ENCODE results near the gene NRGN.

NRGN gene

DNA sequence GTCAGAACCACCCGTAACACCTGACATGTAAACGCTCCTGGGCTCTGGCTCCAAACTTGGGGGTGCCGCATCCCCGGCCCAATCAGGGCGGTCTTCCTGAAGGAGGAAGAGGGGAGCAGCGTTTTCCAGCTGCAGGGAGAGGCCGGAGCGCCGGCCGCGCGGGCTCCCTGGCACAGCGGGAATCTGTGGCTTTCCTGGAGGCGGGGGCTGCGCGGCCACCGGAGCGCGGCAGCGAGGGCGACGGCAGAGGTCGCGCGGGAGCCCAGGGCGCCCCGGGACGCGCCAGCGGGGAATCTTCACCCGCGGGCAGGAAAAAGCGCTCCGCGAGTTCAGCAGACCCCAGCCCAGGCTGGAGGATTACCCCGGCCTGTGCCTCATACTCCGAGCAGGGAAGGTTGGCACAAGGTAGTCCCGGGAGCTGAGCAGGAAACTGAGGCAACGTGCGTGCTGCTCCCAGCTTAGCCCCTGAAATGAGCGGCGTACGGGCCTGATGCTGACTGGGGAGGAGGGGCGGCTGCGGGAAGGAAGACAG is 22.9 kb downstream of the NRGN start:
- H3K4me3 ChIP-seq (ENCODE audit: low read length), result peak overlapping the region; percentile 15
- H3K79me1 ChIP-seq (ENCODE audit: low read length), result no peaks in the 10 kb centered on the region
- H3K79me2 ChIP-seq (ENCODE audit: control insufficient read depth, insufficient read depth, low read length), result no peaks in the 10 kb centered on the region
- no peak overlapping the region for H2AK5ac ChIP-seq (ENCODE audit: low read length)
- H3K4me1 ChIP-seq (ENCODE audit: control insufficient read depth, low read depth, low read length), result peaks cover 3% of the 10 kb centered on the region
- peaks cover 1% of the 10 kb centered on the region for H3K36me3 ChIP-seq (ENCODE audit: control insufficient read depth, insufficient read depth, low read length)
- no peak for DNase-seq
- H3K9ac ChIP-seq (ENCODE audit: low read length), result peak overlapping the region; percentile 63
- peaks cover 39% of the 10 kb centered on the region for H3K27me3 ChIP-seq (ENCODE audit: insufficient read depth, low read length, poor library complexity)
- peak overlapping the region; percentile 76 for H3K56ac ChIP-seq (ENCODE audit: low read length)
- no peak overlapping the region for H2BK15ac ChIP-seq (replicated peaks; ENCODE audit: low read depth)
- no peak overlapping the region for H4K5ac ChIP-seq (ENCODE audit: low read length)
- no peak overlapping the region for H3K27ac ChIP-seq (ENCODE audit: low read depth, low read length)
- H2BK120ac ChIP-seq (ENCODE audit: low read depth, low read length), result no peak overlapping the region
- no peak overlapping the region for H3K4ac ChIP-seq (ENCODE audit: low read depth, low read length)
- no peak overlapping the region for H4K8ac ChIP-seq (ENCODE audit: low read depth, low read length)
- H3K18ac ChIP-seq (ENCODE audit: low read length), result no peak overlapping the region
- H3K23ac ChIP-seq (ENCODE audit: low read length), result no peak overlapping the region
- no peak overlapping the region for H2BK5ac ChIP-seq (ENCODE audit: low read length)
- no CpG with 5 or more reads among the region's 45 CpGs for WGBS (ENCODE audit: extremely low coverage, insufficient coverage, low lambda C conversion rate)
- H3K4me2 ChIP-seq (ENCODE audit: low read length), result peak overlapping the region; percentile 49

DNA sequence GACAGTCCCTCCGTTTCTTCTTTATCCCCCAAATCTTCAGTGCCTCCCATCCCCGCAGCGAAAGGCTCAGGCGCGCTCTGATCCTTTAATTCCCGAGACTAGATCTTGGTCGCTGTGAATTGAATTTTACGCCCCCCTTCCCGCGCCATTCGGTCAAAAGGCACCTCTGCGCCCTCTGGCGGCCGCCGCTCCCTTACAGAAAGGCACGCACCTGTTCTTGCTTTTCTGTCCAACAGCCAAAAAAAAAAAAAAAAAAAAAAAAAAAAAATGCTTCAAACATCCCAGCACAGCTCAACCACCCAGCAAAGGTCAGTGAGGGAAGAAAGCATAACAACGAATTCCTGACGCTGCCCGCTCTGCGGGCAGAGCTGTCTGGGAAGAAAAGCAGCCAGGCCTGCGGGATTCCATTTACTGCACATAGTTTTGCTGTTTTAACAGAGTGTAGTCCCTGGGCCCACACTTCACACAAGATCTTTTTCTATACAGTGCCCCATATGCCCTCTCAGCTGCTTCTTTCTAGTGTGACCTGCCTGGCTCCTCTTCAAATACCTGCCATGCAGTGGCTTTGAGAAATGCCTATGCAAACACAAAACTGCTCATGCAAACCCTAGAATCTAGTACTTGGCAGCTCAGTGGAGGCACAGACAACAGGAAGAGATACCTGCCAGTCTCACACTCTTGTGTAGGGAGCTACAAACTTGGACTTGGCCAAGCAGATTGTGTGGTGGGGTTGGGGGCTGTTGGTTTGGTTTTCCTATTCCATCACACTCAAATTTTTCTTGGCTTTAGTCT is 23.6 kb downstream of the NRGN start:
- peaks cover 1% of the 10 kb centered on the region for H3K36me3 ChIP-seq (ENCODE audit: control insufficient read depth, insufficient read depth, low read length)

DNA sequence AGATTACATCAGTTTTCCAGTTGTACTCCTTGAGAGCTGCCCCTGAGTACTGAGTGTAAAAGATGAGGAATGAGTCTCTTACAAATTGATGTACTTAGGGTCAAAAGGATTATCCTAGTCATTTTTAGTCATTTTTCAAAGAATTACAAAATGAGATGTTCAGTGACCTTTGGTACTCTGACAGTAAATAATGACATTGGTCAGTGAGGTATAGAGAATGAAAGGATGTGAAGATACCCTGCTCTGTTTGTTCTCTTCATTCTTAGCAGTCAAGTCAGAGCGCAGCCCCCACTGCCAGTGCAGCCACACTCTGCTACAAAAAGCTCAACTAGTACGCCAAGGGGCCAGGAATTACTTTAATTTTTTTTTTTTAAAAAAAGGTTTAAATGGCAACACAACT is 26.4 kb downstream of the NRGN start:
- Histone ChIP-seq H2BK5ac (ENCODE audit: low read length) (no peak overlapping the region), H3K79me1 (ENCODE audit: low read length) (no peaks in the 10 kb centered on the region), H3K4ac (ENCODE audit: low read depth, low read length) (no peak overlapping the region), H3K56ac (ENCODE audit: low read length) (no peak overlapping the region), H3K36me3 (ENCODE audit: control insufficient read depth, insufficient read depth, low read length) (peaks cover 3% of the 10 kb centered on the region), H2BK15ac (replicated peaks; ENCODE audit: low read depth) (no peak overlapping the region), H3K18ac (ENCODE audit: low read length) (no peak overlapping the region), H3K4me3 (ENCODE audit: low read length) (no peak overlapping the region), H3K4me1 (ENCODE audit: control insufficient read depth, low read depth, low read length) (peaks cover 2% of the 10 kb centered on the region), H3K27ac (ENCODE audit: low read depth, low read length) (no peak overlapping the region), H3K79me2 (ENCODE audit: control insufficient read depth, insufficient read depth, low read length) (no peaks in the 10 kb centered on the region), H3K27me3 (ENCODE audit: insufficient read depth, low read length, poor library complexity) (peaks cover 8% of the 10 kb centered on the region), H2BK120ac (ENCODE audit: low read depth, low read length) (no peak overlapping the region), H3K23ac (ENCODE audit: low read length) (no peak overlapping the region), H2AK5ac (ENCODE audit: low read length) (no peak overlapping the region), H3K9ac (ENCODE audit: low read length) (no peak overlapping the region), H3K4me2 (ENCODE audit: low read length) (no peak overlapping the region), H4K8ac (ENCODE audit: low read depth, low read length) (no peak overlapping the region), H4K5ac (ENCODE audit: low read length) (no peak overlapping the region)
- no peak for DNase-seq
- no CpG with 5 or more reads among the region's 2 CpGs for WGBS (ENCODE audit: extremely low coverage, insufficient coverage, low lambda C conversion rate)

More for the DNA sequence above, 23.6 kb downstream of the NRGN start:
- H4K5ac ChIP-seq (ENCODE audit: low read length), result no peak overlapping the region
- peaks cover 34% of the 10 kb centered on the region for H3K27me3 ChIP-seq (ENCODE audit: insufficient read depth, low read length, poor library complexity)
- DNase-seq, result peak; percentile 85
- no peak overlapping the region for H4K8ac ChIP-seq (ENCODE audit: low read depth, low read length)
- no CpG with 5 or more reads among the region's 21 CpGs for WGBS (ENCODE audit: extremely low coverage, insufficient coverage, low lambda C conversion rate)
- H3K9ac ChIP-seq (ENCODE audit: low read length), result peak overlapping the region; percentile 63
- H2AK5ac ChIP-seq (ENCODE audit: low read length), result no peak overlapping the region
- no peak overlapping the region for H3K27ac ChIP-seq (ENCODE audit: low read depth, low read length)
- H3K23ac ChIP-seq (ENCODE audit: low read length), result no peak overlapping the region
- no peak overlapping the region for H2BK15ac ChIP-seq (replicated peaks; ENCODE audit: low read depth)
- peak overlapping the region; percentile 49 for H3K4me2 ChIP-seq (ENCODE audit: low read length)
- peak overlapping the region; percentile 76 for H3K56ac ChIP-seq (ENCODE audit: low read length)
- no peak overlapping the region for H2BK120ac ChIP-seq (ENCODE audit: low read depth, low read length)
- H3K4ac ChIP-seq (ENCODE audit: low read depth, low read length), result no peak overlapping the region
- H2BK5ac ChIP-seq (ENCODE audit: low read length), result no peak overlapping the region
- H3K79me2 ChIP-seq (ENCODE audit: control insufficient read depth, insufficient read depth, low read length), result no peaks in the 10 kb centered on the region
- H3K4me3 ChIP-seq (ENCODE audit: low read length), result no peak overlapping the region
- peaks cover 3% of the 10 kb centered on the region for H3K4me1 ChIP-seq (ENCODE audit: control insufficient read depth, low read depth, low read length)
- H3K18ac ChIP-seq (ENCODE audit: low read length), result no peak overlapping the region
- H3K79me1 ChIP-seq (ENCODE audit: low read length), result no peaks in the 10 kb centered on the region

DNA sequence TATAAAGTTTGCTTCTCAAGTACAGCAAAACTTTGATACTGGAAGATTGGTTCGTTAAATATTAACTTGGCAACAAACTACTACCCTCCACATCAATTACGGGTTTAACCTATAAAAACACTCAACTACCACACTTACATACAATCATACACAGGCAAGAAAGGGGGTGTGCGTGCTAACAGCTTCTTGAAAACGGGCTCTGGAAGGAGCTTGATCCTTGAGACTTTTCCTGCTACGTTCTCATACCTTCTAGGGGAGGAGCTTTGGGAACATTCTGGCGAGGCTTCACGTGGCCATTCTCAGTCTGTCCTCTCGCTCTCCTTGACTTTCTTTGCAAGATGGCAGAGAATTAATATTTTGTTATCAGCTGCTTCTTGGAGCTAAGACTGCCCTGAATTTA is 29.2 kb downstream of the NRGN start:
- Histone ChIP-seq H4K8ac (ENCODE audit: low read depth, low read length) (no peak overlapping the region), H3K56ac (ENCODE audit: low read length) (no peak overlapping the region), H3K27ac (ENCODE audit: low read depth, low read length) (no peak overlapping the region), H3K79me1 (ENCODE audit: low read length) (no peaks in the 10 kb centered on the region), H4K5ac (ENCODE audit: low read length) (no peak overlapping the region), H2AK5ac (ENCODE audit: low read length) (no peak overlapping the region), H3K4ac (ENCODE audit: low read depth, low read length) (no peak overlapping the region), H3K79me2 (ENCODE audit: control insufficient read depth, insufficient read depth, low read length) (no peaks in the 10 kb centered on the region), H3K4me2 (ENCODE audit: low read length) (no peak overlapping the region), H2BK15ac (replicated peaks; ENCODE audit: low read depth) (no peak overlapping the region), H3K4me3 (ENCODE audit: low read length) (no peak overlapping the region), H3K27me3 (ENCODE audit: insufficient read depth, low read length, poor library complexity) (no peaks in the 10 kb centered on the region), H3K36me3 (ENCODE audit: control insufficient read depth, insufficient read depth, low read length) (peaks cover 3% of the 10 kb centered on the region), H3K4me1 (ENCODE audit: control insufficient read depth, low read depth, low read length) (no peaks in the 10 kb centered on the region), H3K18ac (ENCODE audit: low read length) (no peak overlapping the region), H2BK5ac (ENCODE audit: low read length) (no peak overlapping the region), H2BK120ac (ENCODE audit: low read depth, low read length) (no peak overlapping the region), H3K9ac (ENCODE audit: low read length) (no peak overlapping the region), H3K23ac (ENCODE audit: low read length) (no peak overlapping the region)
- WGBS (ENCODE audit: extremely low coverage, insufficient coverage, low lambda C conversion rate), result no CpG with 5 or more reads among the region's 8 CpGs
- DNase-seq, result no peak

DNA sequence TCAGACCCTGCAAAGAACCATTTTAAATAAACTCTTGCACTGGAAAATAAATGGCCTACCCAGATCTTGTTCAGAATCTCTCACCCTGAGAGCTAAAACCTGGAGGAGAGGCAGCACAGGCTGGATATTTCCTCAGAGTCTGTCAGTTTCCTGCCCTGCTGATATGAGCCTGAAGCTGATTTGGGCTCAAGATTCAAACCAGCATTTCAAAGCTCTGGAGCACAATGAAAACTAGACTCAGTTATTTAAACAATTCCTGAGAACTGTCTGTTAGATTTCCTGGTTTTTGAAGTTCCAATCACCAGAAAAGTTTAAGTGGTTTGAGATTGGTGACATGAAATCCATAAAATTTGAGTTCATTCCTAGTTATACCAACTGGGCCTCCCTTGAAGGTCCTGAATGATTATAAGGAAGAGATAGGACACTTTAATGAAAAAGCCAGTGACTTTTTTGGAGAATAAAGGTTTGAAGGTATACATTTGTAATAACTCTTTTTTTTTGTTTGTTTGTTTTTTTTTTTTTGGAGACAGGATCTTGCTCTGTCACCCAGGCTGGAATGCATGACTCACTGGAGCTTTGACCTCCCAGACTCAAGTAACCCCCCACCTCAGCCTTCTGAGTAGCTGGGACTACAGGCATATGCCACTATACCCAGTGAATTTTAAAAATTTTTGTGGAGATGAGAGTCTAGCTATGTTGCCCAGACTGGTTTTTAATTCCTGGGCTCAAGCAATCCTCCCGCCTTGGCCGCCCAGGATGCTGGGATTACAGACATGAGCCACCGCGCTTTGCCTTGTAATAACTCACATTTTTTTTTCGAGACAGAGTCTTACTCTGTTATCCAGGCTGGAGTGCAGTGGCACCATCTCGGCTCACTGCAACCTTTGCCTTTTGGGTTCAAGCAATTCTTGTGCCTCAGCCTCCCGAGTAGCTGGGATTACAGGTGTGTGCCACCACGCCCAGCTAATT is 30.3 kb downstream of the NRGN start:
- no peak overlapping the region for H2AK5ac ChIP-seq (ENCODE audit: low read length)
- no peak overlapping the region for H4K5ac ChIP-seq (ENCODE audit: low read length)
- no peak overlapping the region for H3K4me2 ChIP-seq (ENCODE audit: low read length)
- H3K9ac ChIP-seq (ENCODE audit: low read length), result no peak overlapping the region
- peaks cover 1% of the 10 kb centered on the region for H3K79me2 ChIP-seq (ENCODE audit: control insufficient read depth, insufficient read depth, low read length)
- peak; percentile 82 for DNase-seq
- H4K8ac ChIP-seq (ENCODE audit: low read depth, low read length), result no peak overlapping the region
- H2BK120ac ChIP-seq (ENCODE audit: low read depth, low read length), result peak overlapping the region; percentile 9
- no peak overlapping the region for H3K4me3 ChIP-seq (ENCODE audit: low read length)
- H3K18ac ChIP-seq (ENCODE audit: low read length), result no peak overlapping the region
- H3K36me3 ChIP-seq (ENCODE audit: control insufficient read depth, insufficient read depth, low read length), result peaks cover 4% of the 10 kb centered on the region
- no peak overlapping the region for H3K27ac ChIP-seq (ENCODE audit: low read depth, low read length)
- H3K4me1 ChIP-seq (ENCODE audit: control insufficient read depth, low read depth, low read length), result no peaks in the 10 kb centered on the region
- no peak overlapping the region for H2BK5ac ChIP-seq (ENCODE audit: low read length)
- peaks cover 3% of the 10 kb centered on the region for H3K79me1 ChIP-seq (ENCODE audit: low read length)
- no peak overlapping the region for H2BK15ac ChIP-seq (replicated peaks; ENCODE audit: low read depth)
- H3K56ac ChIP-seq (ENCODE audit: low read length), result no peak overlapping the region
- no peak overlapping the region for H3K23ac ChIP-seq (ENCODE audit: low read length)
- WGBS (ENCODE audit: extremely low coverage, insufficient coverage, low lambda C conversion rate), result no CpG with 5 or more reads among the region's 8 CpGs
- no peaks in the 10 kb centered on the region for H3K27me3 ChIP-seq (ENCODE audit: insufficient read depth, low read length, poor library complexity)
- H3K4ac ChIP-seq (ENCODE audit: low read depth, low read length), result no peak overlapping the region
